ENCODE results near the gene NEDD4L.

Gene NEDD4L

DNA sequence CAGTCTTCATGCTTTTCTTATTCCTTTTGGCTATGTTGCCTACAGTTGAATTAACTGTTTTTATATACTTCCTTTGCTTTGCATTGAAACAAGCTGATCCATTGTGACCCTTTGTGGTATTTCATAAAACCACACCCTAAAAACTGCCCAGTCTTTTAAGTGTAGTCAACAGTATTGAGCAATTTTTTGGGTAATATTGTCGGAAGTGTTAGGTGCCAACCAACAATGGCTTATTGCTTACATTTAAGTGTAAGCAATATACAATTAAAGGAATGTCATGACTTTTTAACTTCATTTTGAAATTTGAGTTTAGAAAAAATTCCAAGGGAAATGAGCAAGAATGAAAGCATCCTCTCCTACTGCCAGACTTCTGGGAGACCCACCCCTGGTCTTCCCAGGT is 174.1 kb downstream of the NEDD4L start:
- CTCF ChIA-PET: interaction anchor here (1.7 kb wide), 1 partner anchor 37 kb away, joined by 4 read pairs; no protein-coding TSS in a partner anchor
- POLR2A ChIA-PET: no interaction called here
- H3K4me3 ChIP-seq (ENCODE audit: low read depth, low read length): no peak overlapping the region
- DNase-seq (ENCODE audit: low read depth, low spot score): no peak
- TF ChIP-seq, protein P1, sequence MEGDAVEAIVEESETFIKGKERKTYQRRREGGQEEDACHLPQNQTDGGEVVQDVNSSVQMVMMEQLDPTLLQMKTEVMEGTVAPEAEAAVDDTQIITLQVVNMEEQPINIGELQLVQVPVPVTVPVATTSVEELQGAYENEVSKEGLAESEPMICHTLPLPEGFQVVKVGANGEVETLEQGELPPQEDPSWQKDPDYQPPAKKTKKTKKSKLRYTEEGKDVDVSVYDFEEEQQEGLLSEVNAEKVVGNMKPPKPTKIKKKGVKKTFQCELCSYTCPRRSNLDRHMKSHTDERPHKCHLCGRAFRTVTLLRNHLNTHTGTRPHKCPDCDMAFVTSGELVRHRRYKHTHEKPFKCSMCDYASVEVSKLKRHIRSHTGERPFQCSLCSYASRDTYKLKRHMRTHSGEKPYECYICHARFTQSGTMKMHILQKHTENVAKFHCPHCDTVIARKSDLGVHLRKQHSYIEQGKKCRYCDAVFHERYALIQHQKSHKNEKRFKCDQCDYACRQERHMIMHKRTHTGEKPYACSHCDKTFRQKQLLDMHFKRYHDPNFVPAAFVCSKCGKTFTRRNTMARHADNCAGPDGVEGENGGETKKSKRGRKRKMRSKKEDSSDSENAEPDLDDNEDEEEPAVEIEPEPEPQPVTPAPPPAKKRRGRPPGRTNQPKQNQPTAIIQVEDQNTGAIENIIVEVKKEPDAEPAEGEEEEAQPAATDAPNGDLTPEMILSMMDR (IDR thresholded peaks at IDR 0.05; ENCODE audit: insufficient read depth, low read length, missing control alignments): no peak

DNA sequence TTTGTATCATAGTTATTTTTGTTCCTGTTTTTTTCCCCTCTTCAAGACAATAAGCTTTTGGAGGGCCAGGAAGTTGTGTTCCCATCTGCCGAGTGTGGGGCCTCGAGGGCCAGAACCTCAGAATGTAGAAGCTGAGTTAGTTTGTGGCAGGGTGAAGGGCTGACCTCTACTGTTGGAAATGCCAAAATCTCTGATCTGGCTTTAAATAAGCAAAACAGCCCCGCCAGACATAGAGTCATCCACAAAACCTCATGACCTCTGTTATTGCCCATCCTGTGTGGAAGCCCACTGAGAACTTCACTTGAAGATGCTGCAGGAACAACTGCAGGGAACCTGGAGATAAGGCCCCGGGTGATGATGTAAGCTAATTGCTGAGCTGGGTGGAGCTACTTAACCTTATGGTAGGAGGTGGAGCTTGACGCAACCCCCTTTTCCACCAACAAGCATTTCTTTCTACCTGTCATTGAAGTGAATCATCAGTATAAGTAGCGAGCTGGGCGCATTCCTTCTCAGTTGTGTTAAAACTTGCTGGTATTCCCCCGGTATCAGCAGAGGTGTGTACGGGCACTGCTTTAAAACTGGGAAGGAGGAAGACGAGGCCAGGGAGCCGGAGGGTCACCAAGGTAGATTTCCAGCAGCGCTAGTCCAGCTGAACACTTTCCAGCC is 177.2 kb downstream of the NEDD4L start:
- H3K4me3 ChIP-seq (ENCODE audit: low read depth, low read length): peak overlapping the region; percentile 44

GRCh38 chr18:58222432-58223125 is 178.6 kb downstream of the NEDD4L start:
- no peak for DNase-seq (ENCODE audit: low read depth, low spot score)
- ChIA-PET CTCF (interaction anchor here (1.3 kb wide), 1 partner anchor 9 kb away, joined by 5 read pairs; no protein-coding TSS in a partner anchor), POLR2A (no interaction called here)
- peak overlapping the region; percentile 44 for H3K4me3 ChIP-seq (ENCODE audit: low read depth, low read length)
- TF ChIP-seq, protein P1 (IDR thresholded peaks at IDR 0.05; ENCODE audit: insufficient read depth, low read length, missing control alignments): no peak

More for the DNA sequence above, 177.2 kb downstream of the NEDD4L start:
- POLR2A ChIA-PET: no interaction called here
- CTCF ChIA-PET: interaction anchor here (1.1 to 1.7 kb wide), 5 partner anchors 11 to 99 kb away, joined by 3 to 7 read pairs (median 5); no protein-coding TSS in a partner anchor
- DNase-seq (ENCODE audit: low read depth, low spot score): no peak
- TF ChIP-seq, protein P1 (IDR thresholded peaks at IDR 0.05; ENCODE audit: insufficient read depth, low read length, missing control alignments): no peak

GRCh38 chr18:58223717-58224424 is 179.8 kb downstream of the NEDD4L start:
- POLR2A ChIA-PET: no interaction called here
- H3K4me3 ChIP-seq (ENCODE audit: low read depth, low read length): peak overlapping the region; percentile 36
- no peak for DNase-seq (ENCODE audit: low read depth, low spot score)
- CTCF ChIA-PET: interaction anchor here (1.4 to 1.8 kb wide), 2 partner anchors 17 to 43 kb away, joined by 3 to 6 read pairs; no protein-coding TSS in a partner anchor
- TF ChIP-seq, protein P1 (IDR thresholded peaks at IDR 0.05; ENCODE audit: insufficient read depth, low read length, missing control alignments): no peak

GRCh38 chr18:58224425-58224750 is 180.4 kb downstream of the NEDD4L start:
- DNase-seq (ENCODE audit: low read depth, low spot score): no peak
- H3K4me3 ChIP-seq (ENCODE audit: low read depth, low read length): no peak overlapping the region; the same call in 1 of the 2 replicates
- ChIA-PET CTCF (interaction anchor here (0.7 to 1.8 kb wide), 3 partner anchors 16 to 89 kb away, joined by 3 to 6 read pairs (median 3); no protein-coding TSS in a partner anchor), POLR2A (no interaction called here)
- TF ChIP-seq, protein P1 (IDR thresholded peaks at IDR 0.05; ENCODE audit: insufficient read depth, low read length, missing control alignments): no peak

DNA sequence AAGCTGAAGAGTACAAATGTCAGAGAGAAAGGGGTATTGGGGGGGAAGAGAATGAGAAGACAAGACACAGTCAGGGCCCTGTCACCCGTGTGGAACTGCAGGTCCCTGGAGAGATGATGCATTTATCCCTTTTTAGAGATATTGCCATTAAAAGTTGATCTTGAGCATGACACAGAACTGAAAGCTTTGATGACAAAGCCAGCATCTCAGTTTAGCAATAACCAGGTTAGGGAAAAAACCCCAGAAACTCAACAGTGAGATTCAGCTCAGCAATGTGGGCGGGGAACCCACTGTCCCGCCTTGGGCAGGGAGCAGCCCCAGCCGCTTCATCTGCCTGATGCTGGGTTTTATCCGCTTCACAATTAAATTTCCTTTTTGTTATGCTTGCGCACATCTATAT is 181.1 kb downstream of the NEDD4L start:
- no peak overlapping the region for H3K4me3 ChIP-seq (ENCODE audit: low read depth, low read length)
- POLR2A ChIA-PET: no interaction called here
- CTCF ChIA-PET: interaction anchor here (0.7 to 1.8 kb wide), 3 partner anchors 16 to 90 kb away, joined by 3 to 6 read pairs (median 3); no protein-coding TSS in a partner anchor
- TF ChIP-seq, protein P1 (IDR thresholded peaks at IDR 0.05; ENCODE audit: insufficient read depth, low read length, missing control alignments): no peak
- DNase-seq (ENCODE audit: low read depth, low spot score): no peak

Measured in AG04449 (cell line).